Ishikawa (cell line): Measurements from ENCODE around the gene MOCS3.

ENCODE experiments used
- CREB1 ChIP-seq: IDR thresholded peaks from 2 replicates; pipeline ENCODE4 v1.6.1; 2012; ENCODE audit warnings: low read depth
- MAX ChIP-seq: IDR thresholded peaks from 2 replicates; pipeline ENCODE4 v1.6.1; 2012
- TAF1 ChIP-seq: IDR thresholded peaks from 2 replicates; pipeline ENCODE4 v1.6.1; 2012; ENCODE audit warnings: low read depth, mild to moderate bottlenecking
- ZBTB7A ChIP-seq: IDR thresholded peaks from 2 replicates; pipeline ENCODE4 v1.6.1; 2012; ENCODE audit warnings: low read depth

- TF ChIP-seq CREB1 (no peak), TAF1 (no peak), MAX (no peak), ZBTB7A (no peak)
These were observed 27.7 kb upstream of the MOCS3 start for GRCh38 chr20:50930976-50931305.
